IMR-90 (cell line): Measurements from ENCODE around the gene NFATC3. TPM values are rescaled to one million over a fixed set of nuclear protein-coding genes. Genes with fewer than 3 reads are reported as not detected.

Experiments used
- ATAC-seq: fragments of 200-7000 bp; cut with Tn5 transposase; 2 replicates; pipeline ENCODE4 v1.9.1; 2020; ENCODE audit warnings: low read depth, mild to moderate bottlenecking, moderate library complexity
- BruUV-seq: library from RNA; stranded (reverse); fragments of 400-500 nt; replicated peaks from 2 replicates; lab custom pipeline; 2021; lab: Mats Ljungman, UMichigan
- CTCF ChIA-PET: fragments of 300-600 bp; formaldehyde crosslinking; extraction: SDS; loops from one replicate; lab custom pipeline; 2021; ENCODE audit warnings: antibody characterized with exemption; lab: Yijun Ruan, JAX
- POLR2A ChIA-PET: fragments of 300-600 bp; sonication (Branson Sonifier 250); formaldehyde crosslinking; loops from one replicate; lab custom pipeline; 2022; ENCODE audit warnings: antibody characterized with exemption; ENCODE audit not compliant: unreplicated experiment; lab: Charles Lee
- DNase-seq: peaks from one replicate; pipeline ENCODE4 v3.0.0; 2013
- H2AFZ ChIP-seq: replicated peaks from 2 replicates; pipeline ENCODE3; 2013; ENCODE audit warnings: low read length, mild to moderate bottlenecking; ENCODE audit not compliant: poor library complexity
- H2AK5ac ChIP-seq: 2 replicates; pipeline ENCODE4 v1.6.1; 2013; ENCODE audit warnings: low read depth, low read length, inconsistent platforms
- H2AK9ac ChIP-seq: replicated peaks from 2 replicates; pipeline ENCODE3; 2013; ENCODE audit warnings: mild to moderate bottlenecking, low read depth, low read length, moderate library complexity; ENCODE audit not compliant: poor library complexity
- H2BK120ac ChIP-seq: 2 replicates; pipeline ENCODE4 v1.6.1; 2013; ENCODE audit warnings: low read depth, low read length, inconsistent platforms
- H2BK15ac ChIP-seq: 3 replicates; pipeline ENCODE4 v1.6.1; 2013; ENCODE audit warnings: low read depth, low read length, inconsistent platforms
- H2BK20ac ChIP-seq: 2 replicates; pipeline ENCODE4 v1.6.1; 2013; ENCODE audit warnings: low read depth, mild to moderate bottlenecking, inconsistent platforms, low read length, moderate library complexity
- H2BK5ac ChIP-seq: 2 replicates; pipeline ENCODE4 v1.6.1; 2013; ENCODE audit warnings: mild to moderate bottlenecking, low read depth, low read length, inconsistent platforms; ENCODE audit not compliant: poor library complexity, severe bottlenecking
- H3K14ac ChIP-seq: replicated peaks from 2 replicates; pipeline ENCODE4 v1.6.1; 2013; ENCODE audit warnings: low read depth, low read length, inconsistent platforms
- H3K18ac ChIP-seq: 2 replicates; pipeline ENCODE4 v1.6.1; 2013; ENCODE audit warnings: low read depth, low read length, control low read depth
- H3K23ac ChIP-seq: 2 replicates; pipeline ENCODE4 v1.6.1; 2013; ENCODE audit warnings: low read depth, low read length, inconsistent platforms
- H3K27ac ChIP-seq: 2 replicates; pipeline ENCODE4 v1.5.1; 2013; ENCODE audit warnings: mild to moderate bottlenecking, control low read depth, low read length; ENCODE audit not compliant: insufficient read depth
- H3K27me3 ChIP-seq: 2 replicates; pipeline ENCODE4 v1.6.1; 2013; ENCODE audit warnings: low read length; ENCODE audit not compliant: control insufficient read depth, insufficient read depth
- H3K36me3 ChIP-seq: 2 replicates; pipeline ENCODE4 v1.6.1; 2013; ENCODE audit warnings: low read length, mixed read lengths; ENCODE audit not compliant: control insufficient read depth, insufficient read depth
- H3K4ac ChIP-seq: 2 replicates; pipeline ENCODE4 v1.6.1; 2013; ENCODE audit warnings: low read depth, low read length, inconsistent platforms
- H3K4me1 ChIP-seq: 2 replicates; pipeline ENCODE4 v1.6.1; 2013; ENCODE audit warnings: low read length, mixed read lengths; ENCODE audit not compliant: control insufficient read depth, insufficient read depth
- H3K4me2 ChIP-seq: 2 replicates; pipeline ENCODE4 v1.6.1; 2013; ENCODE audit warnings: low read depth, mild to moderate bottlenecking, control low read depth, low read length, moderate library complexity
- H3K4me3 ChIP-seq: 2 replicates; pipeline ENCODE4 v1.5.1; 2013; ENCODE audit warnings: low read depth, mild to moderate bottlenecking, control low read depth, low read length, moderate library complexity; ENCODE audit not compliant: insufficient read depth
- H3K56ac ChIP-seq: 2 replicates; pipeline ENCODE4 v1.6.1; 2013; ENCODE audit warnings: low read length, inconsistent platforms; ENCODE audit not compliant: insufficient read depth; ENCODE audit errors: extremely low read depth
- H3K79me1 ChIP-seq, 2 experiments: 2 replicates each; pipeline ENCODE4 v1.6.1; 2013; ENCODE audit warnings: low read length in 2 of 2, inconsistent platforms in 1 of 2, low read depth in 1 of 2
- H3K9ac ChIP-seq: 2 replicates; pipeline ENCODE4 v1.6.1; 2013; ENCODE audit warnings: low read depth, low read length, control low read depth
- H3K9me1 ChIP-seq: 2 replicates; pipeline ENCODE4 v1.6.1; 2013; ENCODE audit warnings: low read length, inconsistent platforms; ENCODE audit not compliant: insufficient read depth
- H3K9me3 ChIP-seq: 2 replicates; pipeline ENCODE4 v1.6.1; 2013; ENCODE audit warnings: low read length; ENCODE audit not compliant: control insufficient read depth, insufficient read depth
- H4K20me1 ChIP-seq: 2 replicates; pipeline ENCODE4 v1.6.1; 2013; ENCODE audit warnings: low read length, inconsistent platforms; ENCODE audit not compliant: insufficient read depth
- H4K5ac ChIP-seq: 2 replicates; pipeline ENCODE4 v1.6.1; 2013; ENCODE audit warnings: mild to moderate bottlenecking, low read depth, low read length, control low read depth
- H4K8ac ChIP-seq, 2 experiments: 2 replicates each; pipeline ENCODE4 v1.6.1; 2013; ENCODE audit warnings: low read depth in 2 of 2, low read length in 2 of 2, control low read depth in 1 of 2, inconsistent platforms in 1 of 2
- H4K91ac ChIP-seq: 2 replicates; pipeline ENCODE4 v1.6.1; 2013; ENCODE audit warnings: low read depth, low read length, inconsistent platforms; ENCODE audit not compliant: insufficient read depth
- CTCF ChIP-seq: conservative IDR thresholded peaks from 2 replicates; pipeline ENCODE4 v1.5.1; 2012; ENCODE audit warnings: mild to moderate bottlenecking, low read depth, low read length, improper control_type of control experiment
- ELK1 ChIP-seq: fragments of 150-350 bp; IDR thresholded peaks from 2 replicates; pipeline ENCODE4 v1.6.1; 2016; ENCODE audit warnings: low read depth, mild to moderate bottlenecking, low read length, moderate library complexity, borderline replicate concordance
- RAD21 ChIP-seq: IDR thresholded peaks from 2 replicates; pipeline ENCODE4 v1.6.1; 2012; ENCODE audit warnings: low read length, improper control_type of control experiment
- SMC3 ChIP-seq: fragments of 150-350 bp; IDR thresholded peaks from 2 replicates; pipeline ENCODE4 v1.6.1; 2016; ENCODE audit warnings: low read depth, mild to moderate bottlenecking, antibody characterized with exemption, low read length, moderate library complexity
- whole genome bisulfite sequencing, 2 experiments: methylation state at CpG; one replicate each; pipeline versions ENCODE4 v1.1.5 to v1.1.7; 2013; ENCODE audit warnings: missing lambda C conversion rate in 2 of 2; ENCODE audit not compliant: insufficient read length in 1 of 2; ENCODE audit errors: extremely low coverage in 2 of 2; 5-methylcytosine and 5-hydroxymethylcytosine counted together
- dilution Hi-C: fragments of 300-500 bp; cut with HindIII; formaldehyde crosslinking; loops from one replicate; pipeline ENCODE4 v1.14.3; 2018; ENCODE audit warnings: low sequenced_read_pairs; ENCODE audit not compliant: unreplicated experiment
- in situ Hi-C: fragments of 300-500 bp; cut with MboI; formaldehyde crosslinking; loops from 3 replicates; pipeline ENCODE4 v1.14.3; 2019; ENCODE audit warnings: low sequenced_read_pairs, inconsistent platforms, mixed read lengths
- intact Hi-C: fragments of 100-400 bp; cut with micrococcal nuclease; formaldehyde crosslinking; loops from 2 replicates; pipeline ENCODE4 v1.10.0; 2022
- polyA plus RNA-seq, 3 experiments: library from polyadenylated mRNA; depleted of rRNA; stranded (reverse); fragments of >200 nt; gene quantifications; 2 replicates each; pipeline ENCODE4 v1.2.3, GENCODE V29; 2012; ENCODE audit warnings: low replicate concordance in 1 of 3
- total RNA-seq: library from RNA; depleted of rRNA; stranded (reverse); fragments of >200 nt; gene quantifications from 2 replicates; pipeline ENCODE4 v1.2.3, GENCODE V29; 2012

Gene NFATC3
- total and polyA plus RNA-seq, 2 of the 4 experiments (the other 2 are of a cell fraction): 6.3 to 21.5 TPM

- peak; percentile 65 for DNase-seq
- ChIA-PET POLR2A (no interaction called here), CTCF (interaction anchor here (0.6 kb wide), 1 partner anchor 138 kb away, joined by 3 read pairs; no protein-coding TSS in a partner anchor)
- H2BK5ac ChIP-seq: no peak overlapping the region
- no peak overlapping the region for H3K18ac ChIP-seq
- H2BK120ac ChIP-seq: no peak overlapping the region
- no peak overlapping the region for H2BK15ac ChIP-seq
- no peaks in the 10 kb centered on the region for H3K27me3 ChIP-seq
- no peak overlapping the region for H3K56ac ChIP-seq
- H4K8ac ChIP-seq: no peak overlapping the region
- no peak overlapping the region for H3K4me2 ChIP-seq
- BruUV-seq: no TSS peak
- no peak overlapping the region for H3K4me3 ChIP-seq
- in situ Hi-C loops: loop anchor here (10.0 kb wide), 2 partner anchors 135 to 245 kb away; partner anchors contain the start of gene DPEP3
- H2BK20ac ChIP-seq: no peak overlapping the region
- H2AK9ac ChIP-seq: no peak overlapping the region
- H3K9ac ChIP-seq: no peak overlapping the region
- H3K23ac ChIP-seq: no peak overlapping the region
- no peak overlapping the region for H3K14ac ChIP-seq
- ATAC-seq: peak; percentile 86
- H4K20me1 ChIP-seq: 0 out of 2 replicates have a peak, but pooled peaks cover 3% of the 10 kb centered on the region
- H3K9me1 ChIP-seq: no peaks in the 10 kb centered on the region
- H2AK5ac ChIP-seq: no peak overlapping the region
- H3K4me1 ChIP-seq: peaks cover 4% of the 10 kb centered on the region
- H3K79me1 ChIP-seq: peaks cover 0 to 3% of the 10 kb centered on the region in 2 experiments; a peak in 1 of 4 replicates
- H3K9me3 ChIP-seq: no peaks in the 10 kb centered on the region
- TF ChIP-seq RAD21: peak; percentile 92
- peak; percentile 82 for TF ChIP-seq SMC3
- no peak for TF ChIP-seq ELK1
- TF ChIP-seq CTCF: peak; percentile 94
- no peak overlapping the region for H2AFZ ChIP-seq
- dilution Hi-C loops: no loop called here
- intact Hi-C loops: loop anchor here (1.0 to 10.0 kb wide), 6 partner anchors 135 to 413 kb away; partner anchors contain the start of genes NFATC3 and SLC12A4
- H3K4ac ChIP-seq: no peak overlapping the region
- WGBS, 2 experiments: 38% methylated on average over 1 of the region's 4 CpGs; no CpG with 5 or more reads in 1 of the 2 experiments
- no peak overlapping the region for H4K91ac ChIP-seq
- peaks cover 6% of the 10 kb centered on the region for H3K36me3 ChIP-seq
- no peak overlapping the region for H4K5ac ChIP-seq
- H3K27ac ChIP-seq: no peak overlapping the region
Observed at GRCh38 chr16:68229431-68230175, 144.4 kb downstream of the NFATC3 start.
